ENCODE measurements around the gene MMP28.

Gene MMP28

DNA sequence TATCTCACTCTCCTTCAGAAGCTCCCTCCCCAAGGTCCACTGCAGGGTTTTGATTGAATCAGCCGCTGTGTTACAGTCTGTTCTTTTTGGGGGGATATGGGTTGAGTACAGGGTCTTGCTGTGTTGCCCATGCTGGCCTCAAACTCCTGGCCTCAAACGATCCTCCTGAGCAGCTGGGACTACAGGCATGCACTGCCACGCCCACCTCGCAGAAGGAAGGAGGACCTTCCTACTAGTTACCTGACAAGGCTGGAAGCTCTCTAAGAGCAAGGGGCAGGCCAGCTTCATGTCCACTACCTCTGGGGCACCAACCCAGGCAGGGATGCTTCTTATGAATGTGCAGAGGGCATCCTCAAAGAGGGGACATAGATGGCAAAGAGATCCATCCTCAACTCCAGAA is 1.9 kb upstream of the MMP28 start:
- intact Hi-C loops (cut with DNase I; ENCODE audit: low total_unique reads) = no loop called here
- Histone ChIP-seq H3K4me3 (no peak overlapping the region), H3K9me3 (no peaks in the 10 kb centered on the region), H3K27me3 (no peaks in the 10 kb centered on the region), H3K36me3 (no peaks in the 10 kb centered on the region), H3K27ac (no peak overlapping the region), H3K4me1 (peaks cover 0 to 69% (median 39%) of the 10 kb centered on the region in 4 donors)
- TF ChIP-seq CTCF (IDR thresholded peaks at IDR 0.05) = no peak
- no peak for DNase-seq

- H3K36me3 ChIP-seq = no peaks in the 10 kb centered on the region
- intact Hi-C loops (cut with DNase I; ENCODE audit: low total_unique reads) = no loop called here
- no peaks in the 10 kb centered on the region for H3K27me3 ChIP-seq
- no peak overlapping the region for H3K4me3 ChIP-seq
- peaks cover 0 to 71% (median 37%) of the 10 kb centered on the region in 4 donors for H3K4me1 ChIP-seq
- peak overlapping the region in 1 of 2 donors; percentile 80 for H3K27ac ChIP-seq
- DNase-seq = no peak
- H3K9me3 ChIP-seq = no peaks in the 10 kb centered on the region
- TF ChIP-seq CTCF (IDR thresholded peaks at IDR 0.05) = no peak
Measured at GRCh38 chr17:35796942-35797341, 1.5 kb upstream of the MMP28 start.

- Histone ChIP-seq H3K9me3 (no peaks in the 10 kb centered on the region), H3K27me3 (no peaks in the 10 kb centered on the region), H3K27ac (peak overlapping the region; percentile 67 to 80), H3K36me3 (no peaks in the 10 kb centered on the region), H3K4me3 (peak overlapping the region; percentile 73 to 77), H3K4me1 (peaks cover 0 to 62% (median 31%) of the 10 kb centered on the region in 4 donors)
- intact Hi-C loops (cut with DNase I; ENCODE audit: low total_unique reads) = no loop called here
- DNase-seq = no peak
- no peak for TF ChIP-seq CTCF (IDR thresholded peaks at IDR 0.05)
Measured at GRCh38 chr17:35795871-35796265, 427 bp upstream of the MMP28 start.

DNA sequence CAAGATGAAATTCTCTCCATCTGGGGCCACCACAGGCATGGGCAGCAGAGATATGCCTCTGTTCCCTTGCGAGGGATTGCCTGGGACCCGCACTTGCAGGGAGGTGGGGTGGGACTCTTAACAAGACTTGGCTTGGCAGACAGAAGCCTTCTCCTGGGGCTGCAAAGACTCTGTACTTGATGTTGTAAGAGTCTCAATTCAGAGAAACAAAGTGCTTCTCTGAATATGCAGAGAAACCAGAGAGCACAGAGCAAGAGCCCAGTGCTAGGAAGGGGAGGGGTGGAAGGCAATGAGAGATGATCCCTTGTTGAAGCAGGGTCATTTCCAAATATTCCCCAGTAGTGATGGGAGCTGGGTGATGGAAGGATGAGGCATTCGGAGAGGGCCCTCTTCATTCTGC is 2.2 kb downstream of the MMP28 start:
- H3K27ac ChIP-seq = peak overlapping the region in 1 of 2 donors; percentile 80
- no peaks in the 10 kb centered on the region for H3K27me3 ChIP-seq
- no peak for DNase-seq
- intact Hi-C loops (cut with DNase I; ENCODE audit: low total_unique reads) = no loop called here
- H3K4me3 ChIP-seq = peak overlapping the region in 1 of 2 donors; percentile 5
- H3K4me1 ChIP-seq = peaks cover 0 to 56% (median 30%) of the 10 kb centered on the region in 4 donors
- H3K36me3 ChIP-seq = no peaks in the 10 kb centered on the region
- no peak for TF ChIP-seq CTCF (IDR thresholded peaks at IDR 0.05)
- H3K9me3 ChIP-seq = no peaks in the 10 kb centered on the region

- H3K27me3 ChIP-seq = no peaks in the 10 kb centered on the region
- TF ChIP-seq CTCF (IDR thresholded peaks at IDR 0.05) = no peak
- peak overlapping the region in 1 of 2 donors; percentile 18 for H3K27ac ChIP-seq
- no peaks in the 10 kb centered on the region for H3K36me3 ChIP-seq
- DNase-seq = no peak
- no peaks in the 10 kb centered on the region for H3K9me3 ChIP-seq
- intact Hi-C loops (cut with DNase I; ENCODE audit: low total_unique reads) = no loop called here
- H3K4me1 ChIP-seq = peaks cover 0 to 71% (median 38%) of the 10 kb centered on the region in 4 donors
- H3K4me3 ChIP-seq = no peak overlapping the region
Measured at GRCh38 chr17:35791681-35792350, 3.6 kb downstream of the MMP28 start.

Measured in tibial artery (tissue), 4 donors.